H1 (cell line): ENCODE measurements around the gene DPP10. TPM values are rescaled to one million over a fixed set of nuclear protein-coding genes. Genes with fewer than 3 reads are reported as not detected.
A peak's percentile ranks its signal among the peaks of the same experiment; 100 is the strongest.

Experiments used
- CTCF ChIA-PET: fragments of 300-600 bp; sonication (Branson Sonifier 250); formaldehyde crosslinking; loops from one replicate; lab custom pipeline; 2021; ENCODE audit not compliant: partially characterized antibody; lab: Charles Lee
- POLR2A ChIA-PET: fragments of 300-600 bp; sonication (Branson Sonifier 250); formaldehyde crosslinking; loops from one replicate; lab custom pipeline; 2021; ENCODE audit warnings: inconsistent platforms; ENCODE audit not compliant: partially characterized antibody; lab: Charles Lee
- DNase-seq, 2 experiments: peaks; one replicate each; pipeline versions ENCODE4 v3.0.0 to v3.0.0-alpha.2; 2010 to 2022; ENCODE audit warnings: low spot score in 2 of 2, low read depth in 1 of 2, mixed read lengths in 1 of 2
- FAIRE-seq: peaks from 2 replicates; lab custom pipeline; 2011; peaks lifted over from hg19 to GRCh38; lab: Jason Lieb, UNC
- H2AFZ ChIP-seq: 2 replicates; pipeline ENCODE4 v1.8.1; 2012; ENCODE audit warnings: low read length, inconsistent platforms
- H2AK5ac ChIP-seq: 2 replicates; pipeline ENCODE4 v1.6.1; 2013; ENCODE audit warnings: low read depth, low read length
- H2BK120ac ChIP-seq: replicated peaks from 2 replicates; pipeline ENCODE3; 2013; ENCODE audit warnings: low read depth, low read length, inconsistent platforms
- H2BK12ac ChIP-seq: 2 replicates; pipeline ENCODE4 v1.6.1; 2013; ENCODE audit warnings: low read depth, low read length
- H2BK15ac ChIP-seq: 2 replicates; pipeline ENCODE4 v1.6.1; 2013; ENCODE audit warnings: low read length
- H2BK20ac ChIP-seq: 2 replicates; pipeline ENCODE4 v1.6.1; 2013; ENCODE audit warnings: low read length
- H2BK5ac ChIP-seq: 2 replicates; pipeline ENCODE4 v1.6.1; 2013; ENCODE audit warnings: low read depth, low read length
- H3K14ac ChIP-seq: 2 replicates; pipeline ENCODE4 v1.6.1; 2013; ENCODE audit warnings: inconsistent platforms; ENCODE audit not compliant: insufficient read length
- H3K18ac ChIP-seq: 2 replicates; pipeline ENCODE4 v1.6.1; 2013; ENCODE audit warnings: low read length; ENCODE audit errors: extremely low read depth
- H3K23ac ChIP-seq: 2 replicates; pipeline ENCODE4 v1.6.1; 2013; ENCODE audit warnings: inconsistent platforms; ENCODE audit not compliant: insufficient read length
- H3K23me2 ChIP-seq: 2 replicates; pipeline ENCODE4 v1.6.1; 2013; ENCODE audit warnings: low read depth, low read length
- H3K27ac ChIP-seq: 2 replicates; pipeline ENCODE4 v1.6.1; 2011; ENCODE audit warnings: low read depth, low read length, inconsistent platforms
- H3K27me3 ChIP-seq, 4 experiments: replicated peaks in 1 of 4; 1 replicate in 1 of 4; 2 replicates in 3 of 4; pipeline versions ENCODE4 v1.6.1 to v1.8.1; 2011 to 2013; ENCODE audit warnings: low read length in 3 of 4, mild to moderate bottlenecking in 3 of 4, inconsistent platforms in 2 of 4, mixed read lengths in 2 of 4, moderate library complexity in 1 of 4; ENCODE audit not compliant: control insufficient read depth in 3 of 4, insufficient read depth in 3 of 4; ENCODE audit errors: extremely low read depth in 1 of 4
- H3K36me3 ChIP-seq, 4 experiments: 2 replicates each; pipeline versions ENCODE4 v1.6.1 to v1.8.1; 2011 to 2013; ENCODE audit warnings: mild to moderate bottlenecking in 4 of 4, low read length in 3 of 4, moderate library complexity in 2 of 4, control low read depth in 1 of 4, inconsistent platforms in 1 of 4; ENCODE audit not compliant: insufficient read depth in 4 of 4, control insufficient read depth in 2 of 4
- H3K4ac ChIP-seq: replicated peaks from 2 replicates; pipeline ENCODE3; 2013; ENCODE audit warnings: low read length, low read depth, mixed read lengths, inconsistent platforms; ENCODE audit not compliant: insufficient read length
- H3K4me1 ChIP-seq, 4 experiments: replicated peaks in 1 of 4; 1 replicate in 1 of 4; 2 replicates in 3 of 4; pipeline versions ENCODE4 v1.6.1 to v1.8.1; 2011 to 2013; ENCODE audit warnings: low read length in 3 of 4, inconsistent platforms in 2 of 4, mixed read lengths in 1 of 4; ENCODE audit not compliant: insufficient read depth in 4 of 4, control insufficient read depth in 3 of 4
- H3K4me2 ChIP-seq, 2 experiments: 2 replicates each; pipeline versions ENCODE4 v1.6.1 to v1.8.1; 2011 to 2013; ENCODE audit warnings: low read depth in 2 of 2, low read length in 2 of 2, control low read depth in 1 of 2, inconsistent platforms in 1 of 2, mild to moderate bottlenecking in 1 of 2; ENCODE audit not compliant: insufficient read depth in 1 of 2
- H3K4me3 ChIP-seq, 4 experiments: fragments of 200-600, 300-600 bp in 1 of 4; sonication (generic), shearing (Covaris generic), sonication (Bioruptor Twin) in 1 of 4; 2 replicates each; pipeline versions ENCODE4 v1.5.1 to v1.8.1; 2011 to 2016; ENCODE audit warnings: low read length in 4 of 4, low read depth in 3 of 4, control low read depth in 2 of 4, inconsistent platforms in 2 of 4, mild to moderate bottlenecking in 2 of 4, mixed read lengths in 1 of 4, moderate library complexity in 1 of 4; ENCODE audit not compliant: insufficient read depth in 2 of 4; ENCODE audit errors: extremely low read depth in 1 of 4
- H3K56ac ChIP-seq: replicated peaks from 2 replicates; pipeline ENCODE3; 2013; ENCODE audit warnings: low read depth, mild to moderate bottlenecking, mixed read lengths, low read length, inconsistent platforms; ENCODE audit not compliant: insufficient read length
- H3K79me1 ChIP-seq: 2 replicates; pipeline ENCODE4 v1.6.1; 2013; ENCODE audit warnings: low read depth, low read length, control low read depth
- H3K79me2 ChIP-seq, 2 experiments: 2 replicates each; pipeline versions ENCODE4 v1.6.1 to v1.8.1; 2012 to 2013; ENCODE audit warnings: low read length in 2 of 2, mild to moderate bottlenecking in 2 of 2, inconsistent platforms in 1 of 2; ENCODE audit not compliant: insufficient read depth in 2 of 2, control insufficient read depth in 1 of 2
- H3K9ac ChIP-seq, 4 experiments: replicated peaks in 1 of 4; 1 replicate in 1 of 4; 2 replicates in 3 of 4; pipeline versions ENCODE4 v1.6.1 to v1.8.1; 2011 to 2013; ENCODE audit warnings: low read depth in 3 of 4, low read length in 3 of 4, control low read depth in 2 of 4, mild to moderate bottlenecking in 2 of 4, moderate library complexity in 2 of 4, inconsistent platforms in 1 of 4; ENCODE audit errors: extremely low read depth in 1 of 4
- H3K9me3 ChIP-seq, 2 experiments: 2 replicates each; pipeline versions ENCODE4 v1.6.1 to v1.8.1; 2012 to 2013; ENCODE audit warnings: mild to moderate bottlenecking in 2 of 2, moderate library complexity in 2 of 2, control low read depth in 1 of 2, inconsistent platforms in 1 of 2, low read depth in 1 of 2, low read length in 1 of 2, mixed read lengths in 1 of 2; ENCODE audit not compliant: insufficient read depth in 2 of 2
- H4K20me1 ChIP-seq, 2 experiments: replicated peaks in 1 of 2; 2 replicates each; pipeline versions ENCODE3 to v1.8.1; 2011 to 2013; ENCODE audit warnings: inconsistent platforms in 2 of 2, low read length in 2 of 2, mild to moderate bottlenecking in 1 of 2; ENCODE audit not compliant: insufficient read depth in 2 of 2, control insufficient read depth in 1 of 2
- H4K5ac ChIP-seq: 2 replicates; pipeline ENCODE4 v1.6.1; 2013; ENCODE audit warnings: low read length, low read depth, mixed read lengths, inconsistent platforms; ENCODE audit not compliant: insufficient read length
- H4K8ac ChIP-seq: 2 replicates; pipeline ENCODE4 v1.8.0; 2013; ENCODE audit warnings: mild to moderate bottlenecking, moderate library complexity, low read length, inconsistent platforms; ENCODE audit not compliant: insufficient read depth; ENCODE audit errors: extremely low read depth
- H4K91ac ChIP-seq: replicated peaks from 2 replicates; pipeline ENCODE3; 2013; ENCODE audit warnings: low read length, mixed read lengths, inconsistent platforms; ENCODE audit not compliant: insufficient read length
- BRCA1 ChIP-seq: IDR thresholded peaks from 2 replicates; pipeline ENCODE4 v1.6.1; 2012; ENCODE audit warnings: low read depth, low read length, improper control_type of control experiment
- CBX5 ChIP-seq: fragments of 300-800, 300-1000 bp; sonication (generic); IDR thresholded peaks from 2 replicates; pipeline ENCODE4 v1.7.1; 2016; ENCODE audit warnings: antibody characterized with exemption, low read length, low read depth
- CTCF ChIP-seq, 3 experiments: IDR thresholded peaks; 1 replicate in 2 of 3; 2 replicates in 1 of 3; pipeline versions ENCODE4 v1.5.1 to v1.6.1; 2011; ENCODE audit warnings: low read length in 3 of 3, mild to moderate bottlenecking in 3 of 3, inconsistent platforms in 2 of 3, low read depth in 1 of 3, moderate library complexity in 1 of 3; ENCODE audit not compliant: insufficient read depth in 1 of 3; ENCODE audit errors: control extremely low read depth in 1 of 3
- POU5F1 ChIP-seq: IDR thresholded peaks from 2 replicates; pipeline ENCODE4 v1.6.1; 2011; ENCODE audit warnings: low read depth, mild to moderate bottlenecking, low read length, moderate library complexity
- RAD21 ChIP-seq, 2 experiments: IDR thresholded peaks in 1 of 2; conservative IDR thresholded peaks in 1 of 2; 2 replicates each; pipeline ENCODE4 v1.6.1; 2011; ENCODE audit warnings: low read depth in 2 of 2, low read length in 2 of 2, improper control_type of control experiment in 1 of 2, inconsistent platforms in 1 of 2, mild to moderate bottlenecking in 1 of 2, moderate library complexity in 1 of 2
- RXRA ChIP-seq: IDR thresholded peaks from 2 replicates; pipeline ENCODE4 v1.6.1; 2011; ENCODE audit warnings: low read depth, mild to moderate bottlenecking, low read length, moderate library complexity; ENCODE audit not compliant: insufficient read depth
- SAP30 ChIP-seq: fragments of 300-600 bp; sonication (generic); IDR thresholded peaks from 2 replicates; pipeline ENCODE4 v1.7.1; 2012; ENCODE audit warnings: low read length, moderate library complexity, mild to moderate bottlenecking, inconsistent platforms; ENCODE audit not compliant: insufficient read depth, insufficient replicate concordance
- ZNF274 ChIP-seq: IDR thresholded peaks from 2 replicates; pipeline ENCODE4 v1.7.0; 2012; ENCODE audit warnings: low read length, borderline replicate concordance; ENCODE audit errors: extremely low read depth
- WGBS, 2 experiments: shearing (Covaris generic) in 1 of 2; methylation state at CpG; one replicate each; pipeline versions ENCODE4 v1.1.6 to v1.1.7; 2013 to 2015; ENCODE audit warnings: low lambda C conversion rate in 2 of 2, mixed read lengths in 2 of 2, inconsistent platforms in 1 of 2, low coverage in 1 of 2, missing lambda C conversion rate in 1 of 2; ENCODE audit not compliant: insufficient replicate concordance in 2 of 2, insufficient coverage in 1 of 2, insufficient read length in 1 of 2; ENCODE audit errors: extremely low coverage in 1 of 2, missing lambda C conversion rate in 1 of 2; 5-methylcytosine and 5-hydroxymethylcytosine counted together
- polyA plus RNA-seq, 7 experiments: library from polyadenylated mRNA; depleted of rRNA in 3 of 7; stranded (reverse) in 5 of 7; unstranded in 2 of 7; fragments of >200 nt in 5 of 7; fragments of 200-250 nt in 2 of 7; gene quantifications; 1 replicate in 5 of 7; 2 replicates in 1 of 7; 4 replicates in 1 of 7; pipeline versions ENCODE4 v1.2.1 to v1.2.3, GENCODE V29; 2011 to 2013; ENCODE audit warnings: missing spikeins in 2 of 7, mixed read lengths in 2 of 7
- total RNA-seq: library from RNA; stranded (reverse); fragmentation: NEBNext Ultra II Directional; extraction: Animal tissue kit (Norgen Biotek cat#: 25700); gene quantifications from 2 replicates; pipeline ENCODE4 v1.2.1, GENCODE V29; 2021

DPP10 gene
- total and polyA plus RNA-seq, 2 of the 8 experiments (the other 6 are each of a cell fraction or from before 2014, with no cell fraction given): 3.3 to 7.2 TPM

- Histone ChIP-seq H3K18ac (no peak overlapping the region), H3K14ac (no peak overlapping the region), H3K27ac (no peak overlapping the region), H4K5ac (no peak overlapping the region), H3K27me3 (no peaks in the 10 kb centered on the region), H2BK120ac (no peak overlapping the region), H2BK5ac (no peak overlapping the region), H2AK5ac (no peak overlapping the region), H3K79me1 (no peaks in the 10 kb centered on the region), H2BK12ac (no peak overlapping the region), H3K23me2 (no peaks in the 10 kb centered on the region), H3K9me3 (no peaks in the 10 kb centered on the region), H2BK20ac (no peak overlapping the region), H4K8ac (no peak overlapping the region), H4K91ac (no peak overlapping the region), H2BK15ac (no peak overlapping the region), H3K4me3 (no peak overlapping the region), H3K9ac (no peak overlapping the region), H3K56ac (no peak overlapping the region), H3K4me1 (peaks cover 0 to 3% (median 1%) of the 10 kb centered on the region in 4 experiments; a peak in 2 of 7 replicates), H3K79me2 (no peaks in the 10 kb centered on the region), H3K36me3 (no peaks in the 10 kb centered on the region), H3K23ac (no peak overlapping the region), H4K20me1 (no peaks in the 10 kb centered on the region), H3K4me2 (no peak overlapping the region), H2AFZ (peak overlapping the region; percentile 57; the same call in 1 of the 2 replicates), H3K4ac (no peak overlapping the region)
- POLR2A ChIA-PET: no interaction called here
- CTCF ChIA-PET: interaction anchor here (0.6 to 3.6 kb wide), 32 partner anchors 10 to 605 kb away, joined by 3 to 24 read pairs (median 4); no protein-coding TSS in a partner anchor
- 71% methylated on average over 5 of the region's 5 CpGs; no CpG with 5 or more reads in 1 of the 2 experiments for WGBS, 2 experiments
- FAIRE-seq: peak; percentile 71
- DNase-seq: peak; percentile 41 to 66
- TF ChIP-seq RAD21 (IDR thresholded peaks at IDR 0.05 in 1 of 2, conservative IDR thresholded peaks at IDR 0.05 in 1 of 2; ENCODE audit: low read depth in 2 of 2, low read length in 2 of 2) (peak; percentile 94), BRCA1 (no peak), SAP30 (no peak), RXRA (no peak), ZNF274 (no peak), CTCF (IDR thresholded peaks at IDR 0.05; ENCODE audit: control extremely low read depth in 1 of 3, insufficient read depth in 1 of 3, low read depth in 1 of 3, low read length in 3 of 3) (peak; percentile 56 to 88 (median 75)), CBX5 (no peak), POU5F1 (no peak)
These were observed 108.7 kb downstream of the DPP10 start for GRCh38 chr2:114550895-114551793.
